Neural cell (in vitro differentiated cells): ENCODE results near the gene GABRA4. TPM values are rescaled to one million over a fixed set of nuclear protein-coding genes. Genes with fewer than 3 reads are reported as not detected.

Source experiments
- H2AFZ ChIP-seq: fragments of 200-600, 300-800 bp; sonication (generic), shearing (Covaris generic); 2 replicates; pipeline ENCODE4 v1.6.0; 2014; ENCODE audit warnings: low read depth, mild to moderate bottlenecking, antibody characterized with exemption, low read length, moderate library complexity
- H3F3A ChIP-seq: fragments of 200-600 bp; shearing (Covaris generic); 2 replicates; pipeline ENCODE4 v1.6.1; 2016; ENCODE audit warnings: mild to moderate bottlenecking, moderate library complexity, mixed read lengths, antibody characterized with exemption, low read length; ENCODE audit not compliant: insufficient read depth, poor library complexity, severe bottlenecking
- H3K27ac ChIP-seq: fragments of 200-600, 300-800 bp; sonication (generic), shearing (Covaris generic); 2 replicates; pipeline ENCODE4 v1.5.1; 2014; ENCODE audit warnings: mild to moderate bottlenecking, low read length, moderate library complexity
- H3K27me3 ChIP-seq: fragments of 300-800, 200-600 bp; sonication (generic), shearing (Covaris generic); 2 replicates; pipeline ENCODE4 v1.6.0; 2014; ENCODE audit warnings: mild to moderate bottlenecking, low read depth, low read length, moderate library complexity; ENCODE audit not compliant: insufficient read depth
- H3K36me3 ChIP-seq: fragments of 300-800, 200-600 bp; sonication (generic), shearing (Covaris generic); 2 replicates; pipeline ENCODE4 v1.5.1; 2014; ENCODE audit warnings: mild to moderate bottlenecking, antibody characterized with exemption, low read length, moderate library complexity; ENCODE audit not compliant: insufficient read depth
- H3K4me2 ChIP-seq: fragments of 300-800, 200-600 bp; sonication (generic), shearing (Covaris generic); 2 replicates; pipeline ENCODE4 v1.6.0; 2014; ENCODE audit warnings: mild to moderate bottlenecking, low read length
- H3K4me3 ChIP-seq: fragments of 300-800, 200-600 bp; sonication (generic), shearing (Covaris generic); 2 replicates; pipeline ENCODE4 v1.5.1; 2014; ENCODE audit warnings: mild to moderate bottlenecking, low read length, moderate library complexity
- H3K79me2 ChIP-seq: fragments of 200-600 bp; shearing (Covaris generic); replicated peaks from 2 replicates; pipeline ENCODE4 v1.6.0; 2014; ENCODE audit warnings: mild to moderate bottlenecking, low read length, moderate library complexity; ENCODE audit not compliant: insufficient read depth
- H3K9ac ChIP-seq: fragments of 300-800, 200-600 bp; sonication (generic), shearing (Covaris generic); 2 replicates; pipeline ENCODE4 v1.6.1; 2016; ENCODE audit warnings: mild to moderate bottlenecking, low read length, mixed read lengths
- H3K9me2 ChIP-seq: fragments of 200-600 bp; shearing (Covaris generic); 2 replicates; pipeline ENCODE4 v1.6.1; 2016; ENCODE audit warnings: mild to moderate bottlenecking, low read length, mixed read lengths; ENCODE audit not compliant: insufficient read depth
- H3K9me3 ChIP-seq: fragments of 200-600, 300-800 bp; sonication (generic), shearing (Covaris generic); 2 replicates; pipeline ENCODE4 v1.6.1; 2016; ENCODE audit warnings: mild to moderate bottlenecking, mixed run types, low read length, moderate library complexity, mixed read lengths
- H4K20me1 ChIP-seq: fragments of 200-600 bp; shearing (Covaris generic); 2 replicates; pipeline ENCODE4 v1.6.1; 2016; ENCODE audit warnings: mild to moderate bottlenecking, mixed run types; ENCODE audit not compliant: insufficient read depth
- CTCF ChIP-seq: fragments of 450-650 bp; IDR thresholded peaks from 2 replicates; pipeline ENCODE4 v1.5.1; 2014; ENCODE audit warnings: antibody characterized with exemption, mild to moderate bottlenecking, moderate library complexity; ENCODE audit not compliant: poor library complexity, severe bottlenecking
- EP300 ChIP-seq: fragments of 450-650 bp; conservative IDR thresholded peaks from 2 replicates; pipeline ENCODE4 v1.6.1; 2014; ENCODE audit warnings: antibody characterized with exemption, mild to moderate bottlenecking, moderate library complexity; ENCODE audit not compliant: poor library complexity, severe bottlenecking
- EZH2 ChIP-seq: fragments of 200-600, 300-800 bp; shearing (Covaris generic), sonication (generic); IDR thresholded peaks from 2 replicates; pipeline ENCODE4 v1.6.1; 2014; ENCODE audit warnings: antibody characterized with exemption, low read length, borderline replicate concordance, mild to moderate bottlenecking; ENCODE audit not compliant: insufficient read depth, poor library complexity, severe bottlenecking
- MXI1 ChIP-seq: fragments of 450-650 bp; conservative IDR thresholded peaks from 2 replicates; pipeline ENCODE4 v1.6.1; 2014; ENCODE audit warnings: antibody characterized with exemption, mild to moderate bottlenecking; ENCODE audit not compliant: poor library complexity, severe bottlenecking
- POLR2AphosphoS5 ChIP-seq: IDR thresholded peaks from 2 replicates; pipeline ENCODE4 v1.6.1; 2012
- RAD21 ChIP-seq: fragments of 450-650 bp; conservative IDR thresholded peaks from 2 replicates; pipeline ENCODE4 v1.6.1; 2014; ENCODE audit warnings: antibody characterized with exemption, mild to moderate bottlenecking, moderate library complexity
- REST ChIP-seq: IDR thresholded peaks from 2 replicates; pipeline ENCODE4 v1.6.1; 2012; ENCODE audit warnings: borderline replicate concordance
- SMC3 ChIP-seq: fragments of 450-650 bp; conservative IDR thresholded peaks from 2 replicates; pipeline ENCODE4 v1.6.1; 2014; ENCODE audit warnings: antibody characterized with exemption, mild to moderate bottlenecking, moderate library complexity; ENCODE audit not compliant: poor library complexity
- TAF1 ChIP-seq: IDR thresholded peaks from 2 replicates; pipeline ENCODE4 v1.6.1; 2012; ENCODE audit warnings: low read depth
- polyA plus RNA-seq: library from polyadenylated mRNA; depleted of rRNA; stranded (reverse); fragments of >200 nt; gene quantifications from 2 replicates; pipeline ENCODE4 v1.2.3, GENCODE V29; 2014

The GABRA4 gene
- polyA plus RNA-seq, 1 donor from 2014 or later, result 0.33 TPM

GRCh38 chr4:46950826-46951225 lies 42.6 kb downstream of the GABRA4 start:
- TF ChIP-seq EP300, result no peak
- no peak for TF ChIP-seq SMC3
- TF ChIP-seq MXI1, result no peak
- no peak for TF ChIP-seq REST
- TF ChIP-seq TAF1, result no peak
- TF ChIP-seq EZH2, result no peak
- TF ChIP-seq POLR2AphosphoS5, result no peak
- TF ChIP-seq RAD21, result no peak
- TF ChIP-seq CTCF, result no peak
- H3K79me2 ChIP-seq, result no peaks in the 10 kb centered on the region
- H3K36me3 ChIP-seq, result no peaks in the 10 kb centered on the region
- no peaks in the 10 kb centered on the region for H3K9me3 ChIP-seq
- H3K9ac ChIP-seq, result no peak overlapping the region
- H3K4me2 ChIP-seq, result no peak overlapping the region
- no peak overlapping the region for H3K4me3 ChIP-seq
- no peaks in the 10 kb centered on the region for H4K20me1 ChIP-seq
- H2AFZ ChIP-seq, result no peak overlapping the region
- no peaks in the 10 kb centered on the region for H3F3A ChIP-seq
- no peaks in the 10 kb centered on the region for H3K9me2 ChIP-seq
- no peak overlapping the region for H3K27ac ChIP-seq
- H3K27me3 ChIP-seq, result no peaks in the 10 kb centered on the region

DNA sequence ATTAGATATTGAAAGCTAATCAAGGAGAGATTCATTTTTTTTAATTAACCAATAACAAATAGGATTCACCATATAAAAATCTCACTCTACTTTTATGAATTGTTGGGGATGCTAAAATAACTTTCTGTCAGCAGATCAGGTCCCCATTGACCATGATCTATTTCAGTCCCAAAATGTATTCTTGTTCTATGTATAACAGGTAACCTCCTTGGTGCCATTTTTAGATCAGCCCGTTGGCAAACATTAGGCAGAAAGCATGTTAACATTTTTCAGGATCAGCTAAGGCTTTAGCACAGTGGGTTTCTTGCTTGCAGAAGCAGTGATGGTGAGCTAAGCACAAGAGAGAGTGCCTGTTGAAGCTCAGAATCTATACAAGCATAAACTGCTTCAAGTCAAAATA lies 43.6 kb downstream of the GABRA4 start:
- H3K4me2 ChIP-seq, result no peak overlapping the region
- no peak overlapping the region for H2AFZ ChIP-seq
- no peak overlapping the region for H3K4me3 ChIP-seq
- no peaks in the 10 kb centered on the region for H3K27me3 ChIP-seq
- H3K9me2 ChIP-seq, result no peaks in the 10 kb centered on the region
- no peak overlapping the region for H3K9ac ChIP-seq
- H3K36me3 ChIP-seq, result no peaks in the 10 kb centered on the region
- no peak overlapping the region for H3K27ac ChIP-seq
- no peaks in the 10 kb centered on the region for H3F3A ChIP-seq
- no peaks in the 10 kb centered on the region for H3K9me3 ChIP-seq
- TF ChIP-seq SMC3 (no peak), MXI1 (no peak), EZH2 (no peak), REST (no peak), POLR2AphosphoS5 (no peak), RAD21 (no peak), EP300 (no peak), TAF1 (no peak), CTCF (no peak)
- no peaks in the 10 kb centered on the region for H4K20me1 ChIP-seq
- H3K79me2 ChIP-seq, result no peaks in the 10 kb centered on the region
